HCT116 (cell line): ENCODE results near the gene ARL15.

Experiments used
- EZH2 ChIP-seq: fragments of 200-600 bp; sonication (generic); IDR thresholded peaks from 2 replicates; pipeline ENCODE4 v1.6.1; 2017; ENCODE audit warnings: antibody characterized with exemption, mixed run types
- POLR2A ChIP-seq: IDR thresholded peaks from 2 replicates; pipeline ENCODE4 v1.7.0; 2011; ENCODE audit warnings: borderline replicate concordance; ENCODE audit not compliant: insufficient read depth, insufficient read length; ENCODE audit errors: extremely low read depth
- RAD21 ChIP-seq: IDR thresholded peaks from 2 replicates; pipeline ENCODE4 v1.6.1; 2012; ENCODE audit warnings: low read depth, mild to moderate bottlenecking
- TF ChIP-seq, protein P1 (sequence below), 3 experiments: fragments of 200-600 bp in 1 of 3; sonication (generic) in 1 of 3; IDR thresholded peaks in 2 of 3; conservative IDR thresholded peaks in 1 of 3; 2 replicates each; pipeline ENCODE4 v1.5.1; 2012 to 2017; ENCODE audit warnings: low read depth in 2 of 3, low read length in 2 of 3, antibody characterized with exemption in 1 of 3, borderline replicate concordance in 1 of 3, control low read depth in 1 of 3, mild to moderate bottlenecking in 1 of 3, mixed read lengths in 1 of 3, mixed run types in 1 of 3, moderate library complexity in 1 of 3; ENCODE audit not compliant: insufficient read depth in 1 of 3
- TF ChIP-seq, protein P2 (sequence below): IDR thresholded peaks from 2 replicates; pipeline ENCODE4 v1.6.1; 2011; ENCODE audit warnings: mild to moderate bottlenecking, low read length, moderate library complexity; ENCODE audit not compliant: insufficient replicate concordance; ENCODE audit errors: extremely low read depth

DNA sequence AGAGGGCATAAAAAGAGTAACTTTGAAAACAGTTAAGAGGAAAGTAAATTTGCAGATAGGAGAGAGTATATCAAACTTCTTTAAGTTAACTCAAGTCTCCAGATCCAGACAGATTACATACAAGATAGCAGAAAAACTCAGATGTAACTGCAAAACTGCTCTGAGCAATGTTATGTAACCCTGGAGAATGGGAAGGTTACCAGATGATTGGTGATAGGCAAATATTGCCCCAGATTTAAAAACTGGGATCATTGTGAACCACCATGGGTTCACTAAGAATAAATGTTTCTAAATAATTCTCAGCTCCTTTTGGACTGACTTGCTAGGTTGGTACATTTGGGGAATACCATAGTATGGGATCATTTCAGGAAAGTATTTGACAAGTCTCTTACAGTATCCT is 176.5 kb downstream of the ARL15 start:
- TF ChIP-seq POLR2A (no peak), RAD21 (no peak), EZH2 (no peak)
- TF ChIP-seq, protein P1, sequence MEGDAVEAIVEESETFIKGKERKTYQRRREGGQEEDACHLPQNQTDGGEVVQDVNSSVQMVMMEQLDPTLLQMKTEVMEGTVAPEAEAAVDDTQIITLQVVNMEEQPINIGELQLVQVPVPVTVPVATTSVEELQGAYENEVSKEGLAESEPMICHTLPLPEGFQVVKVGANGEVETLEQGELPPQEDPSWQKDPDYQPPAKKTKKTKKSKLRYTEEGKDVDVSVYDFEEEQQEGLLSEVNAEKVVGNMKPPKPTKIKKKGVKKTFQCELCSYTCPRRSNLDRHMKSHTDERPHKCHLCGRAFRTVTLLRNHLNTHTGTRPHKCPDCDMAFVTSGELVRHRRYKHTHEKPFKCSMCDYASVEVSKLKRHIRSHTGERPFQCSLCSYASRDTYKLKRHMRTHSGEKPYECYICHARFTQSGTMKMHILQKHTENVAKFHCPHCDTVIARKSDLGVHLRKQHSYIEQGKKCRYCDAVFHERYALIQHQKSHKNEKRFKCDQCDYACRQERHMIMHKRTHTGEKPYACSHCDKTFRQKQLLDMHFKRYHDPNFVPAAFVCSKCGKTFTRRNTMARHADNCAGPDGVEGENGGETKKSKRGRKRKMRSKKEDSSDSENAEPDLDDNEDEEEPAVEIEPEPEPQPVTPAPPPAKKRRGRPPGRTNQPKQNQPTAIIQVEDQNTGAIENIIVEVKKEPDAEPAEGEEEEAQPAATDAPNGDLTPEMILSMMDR (IDR thresholded peaks at IDR 0.05 in 2 of 3, conservative IDR thresholded peaks at IDR 0.05 in 1 of 3; ENCODE audit: borderline replicate concordance in 1 of 3, insufficient read depth in 1 of 3, low read depth in 2 of 3, low read length in 2 of 3) = no peak
- TF ChIP-seq, protein P2, sequence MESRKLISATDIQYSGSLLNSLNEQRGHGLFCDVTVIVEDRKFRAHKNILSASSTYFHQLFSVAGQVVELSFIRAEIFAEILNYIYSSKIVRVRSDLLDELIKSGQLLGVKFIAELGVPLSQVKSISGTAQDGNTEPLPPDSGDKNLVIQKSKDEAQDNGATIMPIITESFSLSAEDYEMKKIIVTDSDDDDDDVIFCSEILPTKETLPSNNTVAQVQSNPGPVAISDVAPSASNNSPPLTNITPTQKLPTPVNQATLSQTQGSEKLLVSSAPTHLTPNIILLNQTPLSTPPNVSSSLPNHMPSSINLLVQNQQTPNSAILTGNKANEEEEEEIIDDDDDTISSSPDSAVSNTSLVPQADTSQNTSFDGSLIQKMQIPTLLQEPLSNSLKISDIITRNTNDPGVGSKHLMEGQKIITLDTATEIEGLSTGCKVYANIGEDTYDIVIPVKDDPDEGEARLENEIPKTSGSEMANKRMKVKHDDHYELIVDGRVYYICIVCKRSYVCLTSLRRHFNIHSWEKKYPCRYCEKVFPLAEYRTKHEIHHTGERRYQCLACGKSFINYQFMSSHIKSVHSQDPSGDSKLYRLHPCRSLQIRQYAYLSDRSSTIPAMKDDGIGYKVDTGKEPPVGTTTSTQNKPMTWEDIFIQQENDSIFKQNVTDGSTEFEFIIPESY = no peak
